Measurements from ENCODE around the gene ATP2B2.

ATP2B2 gene

DNA sequence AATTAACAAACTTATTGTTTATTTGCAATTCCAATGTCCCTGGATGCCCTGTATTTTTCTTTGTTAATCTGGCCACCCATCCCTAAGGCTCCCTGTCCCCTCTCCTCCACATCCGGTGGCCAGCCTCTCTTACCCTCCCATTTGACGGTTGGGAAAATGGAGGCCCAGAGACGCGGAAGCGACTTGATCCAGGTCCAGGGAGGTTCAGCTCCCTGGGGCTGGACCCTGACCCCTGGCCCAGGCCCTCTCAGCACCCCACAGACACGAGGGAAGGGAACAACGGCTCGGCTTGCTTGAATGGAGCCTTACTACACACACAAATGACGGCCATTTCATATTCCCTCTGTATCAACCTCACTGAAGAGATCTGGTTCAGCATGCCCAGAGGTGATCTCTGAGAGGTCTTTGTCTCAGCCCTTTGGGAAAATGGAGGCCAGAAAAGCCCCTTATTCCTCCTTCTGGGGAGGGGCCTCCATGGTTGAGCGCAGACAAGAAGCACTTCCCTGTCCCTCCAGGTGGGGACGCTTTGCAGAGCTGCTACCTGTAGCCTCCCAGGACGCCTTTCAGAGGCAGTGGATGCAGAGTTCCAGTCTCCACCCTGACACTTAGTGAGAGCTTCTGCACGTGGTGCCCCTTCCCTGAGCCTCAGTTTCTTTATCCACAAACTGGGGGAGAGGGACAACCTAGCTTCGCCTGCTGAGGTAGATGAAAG lies 82.1 kb downstream of the ATP2B2 start:
- no peak for DNase-seq

GRCh38 chr3:10421996-10422395 lies 83.4 kb downstream of the ATP2B2 start:
- peak; percentile 13 for DNase-seq

- DNase-seq: no peak
Measured at GRCh38 chr3:10420745-10421475, 84.5 kb downstream of the ATP2B2 start.

- no peak for DNase-seq
Measured at GRCh38 chr3:10419637-10420232, 85.7 kb downstream of the ATP2B2 start.

- peak; percentile 43 for DNase-seq
Measured at GRCh38 chr3:10417847-10418246, 87.5 kb downstream of the ATP2B2 start.

DNA sequence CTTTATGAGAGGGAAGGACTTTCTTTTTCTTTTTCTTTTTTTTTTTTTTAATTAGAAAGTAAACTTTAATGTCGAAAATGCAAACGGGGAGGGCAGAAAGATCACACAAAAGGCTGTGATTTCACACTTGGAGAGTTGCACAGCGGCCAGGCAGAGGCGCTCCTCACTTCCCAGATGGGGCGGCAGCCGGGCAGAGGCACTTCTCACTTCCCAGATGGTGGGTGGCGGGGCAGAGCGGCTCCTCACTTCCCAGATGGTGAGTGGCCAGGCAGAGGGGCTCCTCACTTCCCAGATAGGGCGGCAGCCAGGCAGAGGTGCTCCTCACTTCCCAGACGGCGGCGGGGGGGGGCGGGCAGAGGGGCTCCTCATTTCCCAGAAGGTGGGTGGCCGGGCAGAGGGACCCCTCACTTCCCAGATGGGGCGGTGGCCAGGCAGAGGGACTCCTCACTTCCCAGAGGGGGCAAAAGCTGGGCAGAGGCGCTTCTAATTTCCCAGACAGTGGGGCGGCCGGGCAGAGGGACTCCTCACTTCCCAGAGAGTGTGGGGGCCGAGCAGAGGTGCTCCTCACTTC lies 88.6 kb downstream of the ATP2B2 start:
- DNase-seq: peak; percentile 37

GRCh38 chr3:10413041-10413440 lies 92.3 kb downstream of the ATP2B2 start:
- no peak for DNase-seq

GRCh38 chr3:10411598-10412332 lies 93.6 kb downstream of the ATP2B2 start:
- DNase-seq: no peak

- no peak for DNase-seq
Measured at GRCh38 chr3:10410383-10411002, 94.9 kb downstream of the ATP2B2 start.

DNA sequence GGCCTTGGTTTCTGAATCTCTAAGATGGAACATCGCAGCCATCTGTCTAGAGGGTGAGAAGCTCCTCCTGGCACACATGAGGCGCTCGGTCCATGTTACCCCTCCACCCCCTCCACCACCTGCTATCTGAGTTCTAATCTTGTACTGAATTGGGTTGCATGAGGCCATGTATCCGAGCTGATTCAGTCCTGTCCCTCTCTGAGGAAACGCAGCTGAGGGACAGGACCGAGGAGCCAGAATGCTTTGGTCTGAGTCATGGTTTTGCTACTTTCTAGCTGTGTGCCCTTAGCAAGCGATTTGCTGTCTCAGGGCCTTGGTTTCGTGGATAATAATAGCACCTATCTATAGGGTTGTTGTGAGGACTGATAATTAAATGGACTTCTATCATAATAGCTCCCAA lies 96.7 kb downstream of the ATP2B2 start:
- DNase-seq: peak; percentile 65

DNA sequence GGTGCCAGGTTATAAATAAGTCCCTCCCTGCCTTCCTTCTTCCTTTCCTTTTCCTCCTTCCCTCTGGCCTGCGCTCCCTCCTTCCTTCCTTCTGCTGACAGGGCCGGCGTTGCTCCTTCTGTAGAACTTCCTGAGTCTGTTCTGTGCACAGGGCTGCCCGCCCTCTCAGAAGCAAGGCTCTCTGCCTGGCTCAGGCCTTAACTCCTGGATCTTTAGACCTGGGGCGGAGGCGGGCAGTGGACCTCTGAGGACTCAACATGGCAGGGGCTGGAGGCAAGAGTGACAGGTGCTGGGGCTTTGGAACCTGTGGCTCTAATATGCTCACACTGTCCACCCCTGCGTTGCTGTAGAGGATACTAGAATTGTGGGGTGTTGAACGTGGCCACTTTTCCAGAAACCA lies 98.0 kb downstream of the ATP2B2 start:
- DNase-seq: no peak

- no peak for DNase-seq
Measured at GRCh38 chr3:10406414-10406813, 99.0 kb downstream of the ATP2B2 start.

- no peak for DNase-seq
Measured at GRCh38 chr3:10405816-10406215, 99.6 kb downstream of the ATP2B2 start.

DNA sequence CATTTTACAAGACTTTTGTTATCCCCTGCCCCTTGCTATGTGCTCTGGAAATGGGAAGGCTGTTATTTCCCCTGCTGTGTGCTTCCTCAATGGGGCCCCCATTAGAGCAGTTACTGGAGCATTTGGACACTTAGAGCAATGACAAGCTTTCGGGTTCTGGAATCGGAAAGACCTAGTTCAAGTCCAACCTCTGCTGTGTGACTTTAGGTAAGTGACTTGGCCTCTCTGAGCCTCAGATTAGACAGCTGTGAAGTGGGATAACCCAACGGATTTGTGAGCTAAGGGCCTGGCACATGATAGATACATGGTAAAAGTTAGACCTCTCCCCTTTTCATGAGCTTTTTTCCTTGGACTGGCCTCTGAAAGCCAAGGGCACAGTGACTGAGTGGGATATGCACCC lies 100.5 kb downstream of the ATP2B2 start:
- DNase-seq: no peak

DNA sequence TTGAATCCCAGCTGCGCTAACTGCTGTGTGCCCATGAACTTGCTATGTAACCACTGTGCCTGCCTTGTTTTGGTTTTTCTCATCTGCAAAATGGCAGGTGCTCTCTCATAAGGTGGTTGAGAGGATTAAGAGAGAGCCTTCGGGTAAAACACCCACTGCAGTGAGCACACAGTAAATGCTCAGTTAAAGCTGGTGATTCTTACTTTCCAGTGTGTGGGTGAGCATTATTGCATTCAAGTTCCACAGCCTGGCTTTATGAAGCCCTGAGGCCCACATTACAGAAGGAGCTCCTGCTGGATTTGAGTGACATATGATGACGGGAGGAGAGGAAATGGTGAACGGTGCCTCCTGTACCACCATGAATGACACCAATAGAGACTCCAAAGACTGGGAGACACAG lies 101.0 kb downstream of the ATP2B2 start:
- DNase-seq: no peak

DNA sequence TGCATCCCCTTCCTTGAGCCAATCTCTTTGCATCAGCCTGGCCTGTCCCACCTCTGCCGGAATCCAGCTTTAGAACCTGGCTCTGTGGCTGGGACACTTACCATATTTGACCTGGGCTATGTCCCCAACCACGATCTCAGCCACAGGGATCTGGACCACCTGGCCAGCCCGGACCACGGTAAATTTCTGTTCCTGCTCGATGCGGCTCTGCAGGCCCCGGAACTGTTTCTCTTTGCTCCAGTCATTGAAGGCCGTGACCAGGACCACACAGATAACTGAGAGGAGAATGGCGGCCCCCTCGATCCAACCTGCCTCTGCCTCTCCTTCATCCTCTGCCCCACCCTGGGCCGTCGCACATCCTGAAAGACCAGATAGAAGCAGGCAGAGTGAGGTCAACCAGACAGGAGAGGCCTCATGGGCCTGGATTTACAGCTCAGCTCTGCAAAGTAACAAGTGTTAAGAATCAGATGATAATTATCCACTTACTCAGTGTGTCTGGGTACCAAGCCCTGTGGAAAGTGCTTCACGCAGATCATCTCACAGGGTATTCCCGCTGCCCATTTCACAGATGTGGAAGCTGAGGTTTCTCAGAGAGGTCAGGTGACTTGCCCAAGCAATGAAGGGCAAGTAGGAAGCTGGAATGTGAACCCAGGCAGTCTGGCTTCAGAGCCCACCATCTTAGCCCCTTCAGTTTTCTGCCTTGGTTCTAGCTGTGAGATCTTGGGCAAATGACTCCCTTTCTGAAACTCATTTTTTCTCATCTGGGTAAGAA lies 103.2 kb downstream of the ATP2B2 start:
- no peak for DNase-seq

DNA sequence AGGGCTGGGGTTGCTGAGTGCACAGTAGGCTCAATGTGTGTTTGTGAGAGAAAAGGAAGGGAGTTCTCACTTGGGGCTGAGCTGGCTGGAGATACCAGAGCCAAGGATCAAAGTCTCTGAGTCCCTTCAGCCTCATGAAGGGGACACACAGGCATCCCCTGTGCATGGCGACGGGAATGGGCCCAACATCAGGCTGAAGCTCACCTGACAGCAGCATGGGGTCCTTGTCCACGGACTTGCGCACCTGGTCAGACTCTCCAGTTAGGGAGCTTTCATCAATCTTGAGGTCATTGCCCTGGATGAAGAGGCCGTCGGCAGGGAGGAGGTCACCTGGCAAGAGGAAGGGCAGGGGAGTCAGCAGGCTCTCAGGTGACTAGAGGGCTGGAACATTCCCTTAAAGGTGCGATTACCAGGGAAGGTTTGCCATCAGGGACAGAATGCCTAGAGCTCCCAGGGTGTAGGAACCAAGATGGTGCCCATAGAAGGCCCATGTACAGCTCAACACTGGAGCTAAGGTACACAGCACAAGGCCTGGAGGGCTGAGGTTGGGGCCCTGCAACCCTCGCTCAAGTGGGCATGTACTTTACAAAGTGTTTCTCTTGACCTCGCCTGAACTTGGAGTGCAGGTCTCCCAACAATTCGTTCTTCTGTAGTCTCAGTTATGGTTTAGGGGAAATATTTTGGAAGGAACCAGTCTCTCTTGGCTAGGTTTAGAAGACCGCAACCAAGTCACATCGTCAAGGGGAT lies 104.5 kb downstream of the ATP2B2 start:
- DNase-seq: no peak

GRCh38 chr3:10400050-10400748 lies 105.2 kb downstream of the ATP2B2 start:
- no peak for DNase-seq

- no peak for DNase-seq
Measured at GRCh38 chr3:10399634-10400033, 105.8 kb downstream of the ATP2B2 start.

DNA sequence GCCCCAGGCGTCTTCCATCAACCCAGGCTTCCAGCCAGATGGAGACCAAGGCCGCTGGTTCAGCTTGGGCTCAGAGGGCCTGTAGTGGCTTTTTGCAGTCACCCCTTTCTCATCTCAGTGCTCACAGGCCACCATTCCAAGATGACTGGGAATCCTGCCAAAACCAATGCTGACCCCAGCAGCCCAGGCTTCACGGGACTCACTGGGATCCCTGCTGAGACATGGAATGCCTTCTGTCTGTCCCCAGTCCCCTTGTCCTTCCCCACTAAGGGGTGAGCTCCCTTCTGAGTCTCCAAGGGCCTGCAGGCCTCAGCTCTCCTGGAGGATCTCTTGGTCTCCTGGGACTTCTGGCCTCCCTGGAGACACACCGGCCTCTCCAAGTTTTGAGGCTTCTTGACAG lies 107.0 kb downstream of the ATP2B2 start:
- DNase-seq: no peak

Data from NCI-H82 (cell line).